Vagina (tissue), 2 donors: ENCODE measurements around the gene BRINP2.

ENCODE experiments used
- POLR2AphosphoS5 ChIP-seq, 2 donors: sonication (generic); formaldehyde crosslinking; IDR thresholded peaks; one replicate each; pipeline ENCODE4 v1.9.0; 2017; ENCODE audit warnings: antibody characterized with exemption in 2 of 2, mild to moderate bottlenecking in 2 of 2, low read depth in 1 of 2; ENCODE audit not compliant: insufficient read depth in 1 of 2
- TF ChIP-seq, protein P1 (sequence below), 3 experiments: fragments of 450-650 bp in 2 of 3; fragments of 200-600 bp in 1 of 3; sonication (generic) in 1 of 3; IDR thresholded peaks; one replicate each; pipeline ENCODE4 v1.5.1; 2017 to 2019; ENCODE audit warnings: antibody characterized with exemption in 3 of 3, mild to moderate bottlenecking in 2 of 3, moderate library complexity in 2 of 3

- TF ChIP-seq, protein P1, sequence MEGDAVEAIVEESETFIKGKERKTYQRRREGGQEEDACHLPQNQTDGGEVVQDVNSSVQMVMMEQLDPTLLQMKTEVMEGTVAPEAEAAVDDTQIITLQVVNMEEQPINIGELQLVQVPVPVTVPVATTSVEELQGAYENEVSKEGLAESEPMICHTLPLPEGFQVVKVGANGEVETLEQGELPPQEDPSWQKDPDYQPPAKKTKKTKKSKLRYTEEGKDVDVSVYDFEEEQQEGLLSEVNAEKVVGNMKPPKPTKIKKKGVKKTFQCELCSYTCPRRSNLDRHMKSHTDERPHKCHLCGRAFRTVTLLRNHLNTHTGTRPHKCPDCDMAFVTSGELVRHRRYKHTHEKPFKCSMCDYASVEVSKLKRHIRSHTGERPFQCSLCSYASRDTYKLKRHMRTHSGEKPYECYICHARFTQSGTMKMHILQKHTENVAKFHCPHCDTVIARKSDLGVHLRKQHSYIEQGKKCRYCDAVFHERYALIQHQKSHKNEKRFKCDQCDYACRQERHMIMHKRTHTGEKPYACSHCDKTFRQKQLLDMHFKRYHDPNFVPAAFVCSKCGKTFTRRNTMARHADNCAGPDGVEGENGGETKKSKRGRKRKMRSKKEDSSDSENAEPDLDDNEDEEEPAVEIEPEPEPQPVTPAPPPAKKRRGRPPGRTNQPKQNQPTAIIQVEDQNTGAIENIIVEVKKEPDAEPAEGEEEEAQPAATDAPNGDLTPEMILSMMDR (IDR thresholded peaks at IDR 0.05) = no peak
- TF ChIP-seq POLR2AphosphoS5 (IDR thresholded peaks at IDR 0.05; ENCODE audit: insufficient read depth in 1 of 2, low read depth in 1 of 2) = no peak
These were observed 76.2 kb downstream of the BRINP2 start for GRCh38 chr1:177246710-177247580.
